A549 treated with dexamethasone at 1 μM for 4 hours (cell line): ENCODE data around the gene RESF1. TPM values are rescaled to one million over a fixed set of nuclear protein-coding genes. Genes with fewer than 3 reads are reported as not detected.

Experiments used
- total RNA-seq: library from RNA; stranded (reverse); fragments of 200-300 nt; extraction: Qiagen RNA extraction; gene quantifications from 5 replicates; pipeline ENCODE4 v1.2.3, GENCODE V29; 2022

RESF1 gene
- total RNA-seq: 16.5 to 19.6 TPM (median 17.0 TPM) in 5 replicates

GRCh38 chr12:31959161-31959700 is at the start of gene RESF1:
Gene RESF1, plus strand, starts transcription at chr12:31959415. Its CDS starts 21,541 bp downstream, at chr12:31980956.

Other genes with a start within 250 kb of the RESF1 start
- 8.7 to 11.4 TPM (median 10.1 TPM) in 5 replicates for gene AMN1, start 230.4 kb upstream of the RESF1 start, total RNA-seq
- 11.7 to 15.1 TPM (median 14.2 TPM) in 5 replicates for gene BICD1, start 147.4 kb downstream of the RESF1 start, total RNA-seq